GM19463 (cell line): Measurements from ENCODE around the gene GEMIN7.

Experiments
- ATAC-seq: cut with Tn5 transposase; IDR thresholded peaks from one replicate; pipeline ENCODE4 v1.9.1; 2021; ENCODE audit warnings: mild to moderate bottlenecking, moderate library complexity; ENCODE audit not compliant: unreplicated experiment

Gene GEMIN7

GRCh38 chr19:45082170-45082569 is 3.1 kb downstream of the GEMIN7 start:
- ATAC-seq: no peak

GRCh38 chr19:45086480-45086879 is 7.4 kb downstream of the GEMIN7 start:
- no peak for ATAC-seq

DNA sequence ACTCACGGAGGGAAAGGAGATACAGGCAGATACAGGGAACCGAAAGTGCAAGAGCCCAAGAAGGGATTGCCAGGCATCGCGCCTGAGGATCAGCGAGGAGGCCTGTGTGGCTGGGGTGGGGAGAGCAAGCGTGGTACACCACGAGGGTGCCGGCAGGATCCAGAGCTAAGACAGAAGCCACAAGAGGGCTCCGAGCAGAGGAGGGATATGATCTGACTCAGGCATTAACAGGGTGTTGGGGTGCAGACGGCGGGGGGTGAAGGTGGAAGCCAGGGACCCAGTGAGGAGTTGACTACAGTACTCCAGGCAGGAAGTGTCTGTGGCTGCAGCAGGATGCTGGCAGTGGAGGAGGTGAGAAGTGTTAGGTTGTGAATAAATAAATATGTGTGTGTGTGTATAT is 8.5 kb downstream of the GEMIN7 start:
- no peak for ATAC-seq

DNA sequence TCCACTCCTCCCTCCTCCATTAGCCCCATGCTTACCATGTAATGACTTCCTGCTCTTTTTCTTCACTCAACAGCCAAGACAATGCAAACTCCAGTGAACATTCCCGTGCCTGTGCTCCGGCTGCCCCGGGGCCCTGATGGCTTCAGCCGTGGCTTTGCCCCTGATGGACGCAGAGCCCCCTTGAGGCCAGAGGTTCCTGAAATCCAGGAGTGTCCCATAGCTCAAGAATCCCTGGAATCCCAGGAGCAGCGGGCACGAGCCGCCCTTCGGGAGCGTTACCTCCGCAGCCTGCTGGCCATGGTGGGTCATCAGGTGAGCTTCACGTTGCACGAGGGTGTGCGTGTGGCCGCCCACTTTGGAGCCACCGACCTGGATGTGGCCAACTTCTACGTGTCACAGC is 11.0 kb downstream of the GEMIN7 start:
- no peak for ATAC-seq

DNA sequence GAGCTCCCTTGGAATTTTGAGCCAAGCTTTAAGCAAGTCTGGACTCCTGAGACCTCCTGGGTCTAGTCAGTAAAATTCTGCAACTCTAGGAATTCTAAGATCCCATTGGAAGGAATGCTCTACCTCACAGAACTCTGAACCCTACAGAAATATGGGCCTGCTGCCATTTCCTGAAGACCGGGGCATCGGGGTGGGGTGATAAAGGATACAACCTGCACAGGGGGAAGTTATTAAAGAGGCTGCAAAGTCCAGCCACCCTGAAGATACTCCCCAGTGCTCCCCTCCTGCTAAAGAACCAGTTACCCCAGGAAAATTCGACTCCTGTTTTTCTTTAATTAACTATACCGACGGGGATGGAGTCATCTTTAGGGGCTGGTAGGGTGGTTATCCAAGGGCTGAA is 11.5 kb downstream of the GEMIN7 start:
- ATAC-seq: no peak

GRCh38 chr19:45091031-45091923 is 12.2 kb downstream of the GEMIN7 start:
- peak; percentile 63 for ATAC-seq

GRCh38 chr19:45092747-45093678 is 14.0 kb downstream of the GEMIN7 start, which contains the start of gene PPP1R37:
Gene PPP1R37 (plus strand): TSS chr19:45093179. CDS start chr19:45093326, 147 bp downstream.
- ATAC-seq: peak; percentile 53

DNA sequence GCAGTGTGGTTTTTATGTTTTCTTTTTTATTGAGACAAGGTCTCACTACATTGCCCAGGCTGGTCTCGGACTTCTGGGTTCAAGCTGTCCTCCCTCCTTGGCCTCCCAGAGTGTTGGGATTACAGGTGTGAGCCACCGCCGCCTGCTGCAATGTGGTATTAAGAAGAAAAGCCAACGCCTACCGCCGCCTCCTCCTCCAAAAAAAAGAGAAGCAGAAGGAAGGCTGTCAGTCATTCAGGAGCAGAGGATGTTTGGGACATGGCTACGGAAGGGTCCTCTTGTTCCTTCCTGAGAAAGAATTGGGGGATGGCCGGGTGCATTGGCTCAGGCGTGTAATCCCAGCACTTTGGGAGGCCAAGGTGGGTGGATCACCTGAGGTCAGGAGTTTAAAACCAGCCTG is 15.1 kb downstream of the GEMIN7 start:
- ATAC-seq: no peak

- no peak for ATAC-seq
Measured at GRCh38 chr19:45094707-45095106, 15.6 kb downstream of the GEMIN7 start.

DNA sequence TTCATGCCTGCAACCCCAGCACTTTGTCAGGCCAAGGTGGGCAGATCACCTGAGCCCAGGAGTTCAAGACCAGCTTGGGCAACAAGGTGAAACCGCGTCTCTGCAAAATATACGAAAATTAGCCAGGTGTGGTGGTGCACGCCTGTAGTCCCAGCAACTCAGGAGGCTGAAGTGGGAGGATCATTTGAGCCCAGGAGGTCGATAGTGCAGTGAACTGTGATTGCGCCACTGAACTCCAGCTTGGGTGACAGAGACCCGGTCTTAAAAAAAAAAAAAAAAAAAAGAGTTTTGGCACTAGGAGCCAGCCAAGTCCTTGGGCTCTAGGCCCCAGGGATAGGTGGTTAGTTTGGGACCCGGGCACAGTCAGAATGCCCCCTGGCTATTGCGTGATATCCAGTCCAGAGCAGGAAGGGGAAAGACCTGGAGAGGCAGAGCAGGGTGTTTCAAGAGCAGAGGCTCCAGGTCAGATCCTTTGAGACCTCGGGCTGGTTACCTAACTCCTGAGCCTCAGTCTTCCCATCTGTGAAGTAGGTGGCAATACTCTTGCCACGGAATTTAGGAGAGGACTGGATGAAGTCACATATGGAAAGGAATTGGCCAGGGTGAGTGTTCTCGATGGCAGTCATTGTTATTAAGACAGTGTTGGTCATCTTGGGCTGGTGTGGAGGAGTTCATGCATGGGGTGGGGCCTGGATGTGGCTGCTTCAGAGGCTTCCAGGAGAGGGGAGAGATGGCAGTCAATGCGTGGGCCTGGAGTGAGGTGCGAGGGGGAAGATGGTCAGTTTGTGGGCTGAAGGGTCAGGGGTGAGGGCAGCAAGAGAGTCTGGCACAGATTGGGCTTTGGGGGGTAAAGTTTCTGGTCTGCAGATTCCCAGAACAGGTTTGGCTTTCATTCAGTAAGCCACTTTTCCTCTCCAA is 16.7 kb downstream of the GEMIN7 start:
- no peak for ATAC-seq

DNA sequence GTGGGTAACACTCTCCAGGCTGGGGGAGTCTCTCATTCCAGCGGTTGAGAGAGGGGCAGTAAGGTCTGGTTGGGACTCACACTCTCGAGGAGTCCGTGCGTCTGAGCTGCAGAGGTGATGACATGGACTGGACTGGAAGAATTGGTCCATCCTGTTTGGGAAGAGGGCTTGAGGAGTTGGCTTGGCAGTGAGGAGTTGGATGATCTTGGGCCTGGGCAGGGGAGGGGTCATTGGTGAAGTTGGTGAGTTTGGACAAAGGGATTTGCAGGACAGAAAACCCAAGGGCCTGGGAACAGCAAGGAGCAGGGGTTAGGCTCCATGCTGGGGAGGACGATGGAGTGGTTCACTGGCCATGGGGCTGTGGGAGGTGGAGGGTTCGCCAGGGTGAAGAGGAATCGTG is 17.6 kb downstream of the GEMIN7 start:
- no peak for ATAC-seq

DNA sequence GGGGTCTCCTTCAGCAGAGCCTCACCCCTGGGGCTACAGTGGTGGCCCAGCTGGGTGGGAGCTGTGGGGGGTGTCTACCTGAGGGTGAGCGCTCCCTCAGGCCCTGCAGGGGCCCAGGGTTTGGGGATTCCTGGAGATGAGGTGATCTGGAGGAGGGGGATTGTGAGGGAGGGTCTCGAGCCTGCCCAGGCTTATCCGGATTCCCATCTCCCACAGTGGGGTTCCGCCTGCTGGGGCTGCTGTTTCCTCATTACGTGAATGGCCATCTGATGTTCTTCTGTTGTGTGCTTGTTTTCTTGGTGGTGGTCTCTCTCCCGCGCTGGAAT is 18.4 kb downstream of the GEMIN7 start:
- no peak for ATAC-seq

GRCh38 chr19:45097776-45098520 is 18.9 kb downstream of the GEMIN7 start:
- no peak for ATAC-seq

GRCh38 chr19:45098521-45099466 is 19.7 kb downstream of the GEMIN7 start:
- no peak for ATAC-seq

DNA sequence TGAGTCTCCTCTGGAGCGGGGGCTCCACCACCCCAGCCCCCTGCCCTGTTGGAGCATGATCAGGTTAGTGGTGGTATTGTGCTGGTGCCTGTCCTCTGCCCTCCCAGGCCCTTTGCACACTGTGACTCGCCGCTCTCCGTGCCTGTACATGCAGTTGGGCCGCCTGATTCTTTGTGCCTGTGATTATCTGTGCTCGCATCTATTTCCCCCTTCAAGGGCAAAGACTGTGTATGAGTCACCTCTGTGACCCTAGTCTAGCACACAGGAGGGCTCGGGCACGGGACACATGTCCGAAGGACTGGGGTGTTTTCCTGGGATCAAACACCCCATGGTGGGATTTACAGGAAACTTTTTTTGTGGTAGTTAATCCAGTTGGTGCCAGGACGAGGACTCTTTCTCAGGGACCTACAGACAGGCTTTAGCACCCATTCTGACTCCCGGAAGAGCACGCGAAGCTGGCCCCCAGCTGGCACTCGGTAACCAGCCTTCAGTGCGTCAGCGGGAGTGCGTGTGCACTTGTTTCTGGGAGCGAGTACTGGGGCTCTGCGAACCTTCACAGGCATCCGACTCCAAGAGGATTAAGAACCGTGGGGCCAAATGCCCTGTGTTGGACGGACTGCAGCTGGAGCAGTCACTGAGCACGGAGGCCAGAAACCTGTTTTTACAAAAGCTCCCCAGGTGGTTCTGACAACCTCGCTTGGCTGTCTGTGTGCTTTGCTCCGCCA is 20.6 kb downstream of the GEMIN7 start:
- no peak for ATAC-seq

DNA sequence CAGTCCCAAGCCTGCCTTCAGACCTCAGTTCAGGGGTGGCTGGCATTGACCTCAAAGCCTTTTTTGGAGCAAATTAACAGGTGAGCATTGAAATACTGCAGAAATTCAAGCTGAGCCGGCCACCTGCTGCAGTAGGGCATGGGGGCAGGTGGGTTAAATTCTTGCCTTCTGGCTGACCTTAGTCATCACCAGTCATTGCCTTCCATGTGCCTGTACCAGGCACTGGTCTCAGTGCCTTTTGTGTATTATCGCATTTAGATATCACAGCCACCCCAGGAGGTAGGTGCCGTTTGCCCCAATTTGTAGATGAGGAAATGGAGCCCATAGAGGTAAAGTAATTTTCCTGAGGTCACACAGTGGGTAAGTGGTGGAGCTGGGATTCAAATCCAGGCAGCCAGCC is 21.1 kb downstream of the GEMIN7 start:
- no peak for ATAC-seq

- no peak for ATAC-seq
Measured at GRCh38 chr19:45100846-45101252, 21.8 kb downstream of the GEMIN7 start.

GRCh38 chr19:45101806-45102205 is 22.7 kb downstream of the GEMIN7 start:
- no peak for ATAC-seq
